Activated T-helper 1 cell treated with Interleukin-2 at 50 U/mL for 16 hours (primary cell): ENCODE measurements around the gene SCART1.
"Not testable (repeated sequence)": the region's sequence is repeated elsewhere in the genome, so short reads cannot be mapped to it uniquely, and the experiment has no call there.

ENCODE experiments used
- DNase-seq: peaks from one replicate; pipeline ENCODE4 v3.0.0-alpha.2; 2020; ENCODE audit warnings: low read depth

The SCART1 gene

GRCh38 chr10:133453516-133454203, at the start of gene SCART1:
Gene SCART1 (plus strand): TSS chr10:133453945. CDS start chr10:133453998, 53 bp downstream.
- no peak for DNase-seq

- DNase-seq, result no peak
Observed at GRCh38 chr10:133405272-133405671, 48.5 kb upstream of the SCART1 start.

- no peak for DNase-seq
Observed at GRCh38 chr10:133405844-133406527, 47.8 kb upstream of the SCART1 start.

GRCh38 chr10:133411523-133412380, 42.0 kb upstream of the SCART1 start:
- DNase-seq, result no peak

- DNase-seq, result no peak
Observed at GRCh38 chr10:133412381-133412711, 41.4 kb upstream of the SCART1 start.

- not testable (repeated sequence) for DNase-seq
Observed at GRCh38 chr10:133414401-133414800, 39.3 kb upstream of the SCART1 start.

GRCh38 chr10:133415752-133416151, 38.0 kb upstream of the SCART1 start:
- no peak for DNase-seq

- no peak for DNase-seq
Observed at GRCh38 chr10:133418289-133418993, 35.3 kb upstream of the SCART1 start.

GRCh38 chr10:133419211-133419950, 34.4 kb upstream of the SCART1 start:
- DNase-seq, result no peak

- no peak for DNase-seq
Observed at GRCh38 chr10:133420028-133420427, 33.7 kb upstream of the SCART1 start.

- no peak for DNase-seq
Observed at GRCh38 chr10:133420579-133420978, 33.2 kb upstream of the SCART1 start.

- no peak for DNase-seq
Observed at GRCh38 chr10:133421336-133422222, 32.2 kb upstream of the SCART1 start.

- DNase-seq, result no peak
Observed at GRCh38 chr10:133422223-133422806, 31.4 kb upstream of the SCART1 start.

- no peak for DNase-seq
Observed at GRCh38 chr10:133422807-133423771, 30.7 kb upstream of the SCART1 start.

- DNase-seq, result not testable (repeated sequence)
Observed at GRCh38 chr10:133424102-133424501, 29.6 kb upstream of the SCART1 start.

- not testable (repeated sequence) for DNase-seq
Observed at GRCh38 chr10:133424601-133425000, 29.1 kb upstream of the SCART1 start, which contains the start of gene SPRN. Gene SPRN (minus strand): TSS chr10:133424625. CDS start chr10:133423681, 944 bp downstream.

GRCh38 chr10:133429571-133429970, 24.2 kb upstream of the SCART1 start:
- DNase-seq, result not testable (repeated sequence)

GRCh38 chr10:133431888-133432613, 21.7 kb upstream of the SCART1 start:
- not testable (repeated sequence) for DNase-seq
